Fibroblast of skin of left quadriceps (primary cell): ENCODE data around the gene FAM234B.
A peak's percentile ranks its signal among the peaks of the same experiment; 100 is the strongest.

Experiments used
- DNase-seq, 2 experiments: peaks; one replicate each; pipeline ENCODE4 v3.0.0-alpha.2; 2013; ENCODE audit warnings: low read depth in 2 of 2

The FAM234B gene

GRCh38 chr12:13091832-13092231, 47.7 kb downstream of the FAM234B start:
- no peak for DNase-seq

GRCh38 chr12:13093191-13093847, 49.1 kb downstream of the FAM234B start:
- DNase-seq, result no peak

- no peak for DNase-seq
These were observed 49.7 kb downstream of the FAM234B start for GRCh38 chr12:13093848-13094220.

DNA sequence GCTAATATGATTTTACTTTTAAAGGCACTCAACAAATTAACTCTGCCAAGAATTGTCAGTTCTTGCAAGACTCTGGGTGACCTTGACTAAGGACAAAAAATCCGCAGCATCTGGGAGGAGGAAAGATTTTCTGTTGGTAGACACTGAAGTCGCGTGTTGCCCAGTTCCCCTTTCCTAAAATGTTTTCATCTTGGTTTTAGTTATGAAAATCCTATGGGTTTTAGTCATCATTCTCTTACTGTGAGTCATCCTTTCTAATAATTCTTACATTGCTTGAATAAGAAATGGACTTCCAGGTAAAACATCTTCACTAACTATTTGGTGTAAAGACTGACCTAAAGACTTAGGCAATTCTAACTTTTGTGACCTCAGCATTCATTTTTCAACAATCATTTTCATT, 50.2 kb downstream of the FAM234B start:
- DNase-seq, result no peak

DNA sequence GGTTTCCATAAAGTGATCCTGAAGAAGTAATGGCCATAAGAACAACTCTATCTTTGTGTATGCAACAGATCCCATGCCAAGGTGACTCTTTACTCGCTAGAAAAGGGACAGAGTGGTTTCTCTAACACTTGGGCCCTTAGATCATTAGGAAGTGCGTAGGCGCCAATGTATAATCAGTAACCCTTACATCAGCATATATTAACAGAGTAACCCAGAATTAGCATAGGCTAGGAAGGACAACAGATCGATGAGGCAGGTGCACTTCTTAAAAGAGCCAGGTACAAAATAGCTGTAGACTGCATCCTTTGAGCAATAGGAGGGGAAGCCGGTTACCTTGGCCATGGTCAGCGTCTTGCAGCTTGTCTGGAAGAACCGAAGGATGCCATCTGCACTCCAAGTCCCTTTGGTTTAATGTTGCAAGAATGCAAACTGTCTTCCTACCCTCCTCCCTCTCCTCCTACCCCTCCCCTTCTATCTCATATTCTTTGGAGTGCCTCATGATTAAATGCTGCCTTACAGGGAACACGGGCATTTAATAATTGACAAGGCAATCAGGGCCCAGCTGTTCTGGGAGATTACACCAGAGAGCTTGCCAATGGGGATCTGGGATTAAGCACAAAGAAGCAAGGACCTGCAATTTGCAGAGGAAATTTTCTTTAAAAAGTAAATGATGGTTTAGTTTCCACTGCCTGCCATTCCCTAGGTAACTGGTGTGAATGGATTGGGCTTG, 51.2 kb downstream of the FAM234B start:
- DNase-seq, result no peak

DNA sequence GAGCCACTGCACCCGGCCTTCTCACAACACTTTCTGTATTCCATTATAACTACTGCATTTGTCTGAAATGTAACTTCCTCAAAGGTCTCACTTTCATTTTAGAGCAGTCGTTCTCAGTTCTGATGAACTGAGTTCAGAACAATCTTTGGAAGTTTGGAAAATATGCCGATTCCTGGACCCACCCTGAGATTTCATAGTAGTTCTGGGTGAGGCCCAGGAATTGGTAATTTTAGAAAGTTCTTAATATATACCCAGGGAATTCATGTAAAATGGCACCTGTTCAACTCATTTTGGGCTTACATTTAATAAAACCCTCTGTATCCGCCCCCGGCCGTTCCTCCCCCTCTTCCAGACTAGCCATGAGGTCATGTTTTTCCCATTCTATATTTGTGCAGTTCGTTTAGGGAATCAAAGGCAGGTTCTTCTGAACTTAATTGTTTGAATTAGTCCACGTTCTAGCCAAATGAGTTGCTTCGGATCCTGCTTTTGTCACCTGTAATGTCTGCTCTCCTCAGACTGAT, 53.4 kb downstream of the FAM234B start:
- DNase-seq, result no peak

DNA sequence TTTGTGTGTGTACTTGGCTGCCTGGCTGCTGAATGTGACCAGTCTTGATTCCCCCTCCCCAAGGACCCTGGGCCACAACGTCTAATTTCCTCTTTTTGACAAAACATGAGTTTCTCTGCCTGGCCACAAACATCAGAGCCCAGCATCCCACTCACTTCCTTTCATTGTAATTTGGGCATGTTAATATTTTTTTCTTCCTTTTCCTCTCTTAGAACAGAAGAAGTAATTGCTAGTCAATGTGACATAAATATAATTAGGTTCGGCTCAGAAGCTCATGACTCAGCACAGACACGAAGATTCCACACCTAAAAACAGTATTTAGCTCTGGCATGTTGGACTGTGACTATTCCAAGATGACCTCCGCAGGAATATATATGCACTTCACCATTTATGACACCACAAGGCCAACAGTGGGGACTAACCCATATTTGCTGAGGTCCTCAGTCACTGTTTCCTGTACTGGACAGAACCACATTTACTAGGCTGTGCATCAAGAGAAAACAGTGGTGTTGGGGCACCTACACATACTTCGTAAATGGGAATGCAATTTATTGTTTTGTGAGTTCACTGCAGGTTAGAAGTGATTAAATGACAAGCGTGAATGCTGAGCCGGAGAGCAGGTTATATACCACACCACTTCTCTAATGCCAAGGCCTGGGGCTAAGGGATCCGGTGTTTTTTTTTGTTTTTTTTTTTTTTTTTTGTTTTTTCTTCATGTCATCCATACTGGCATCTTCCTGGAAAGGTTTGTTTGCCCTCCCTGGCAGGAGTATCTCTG, 55.1 kb downstream of the FAM234B start:
- DNase-seq, result no peak

DNA sequence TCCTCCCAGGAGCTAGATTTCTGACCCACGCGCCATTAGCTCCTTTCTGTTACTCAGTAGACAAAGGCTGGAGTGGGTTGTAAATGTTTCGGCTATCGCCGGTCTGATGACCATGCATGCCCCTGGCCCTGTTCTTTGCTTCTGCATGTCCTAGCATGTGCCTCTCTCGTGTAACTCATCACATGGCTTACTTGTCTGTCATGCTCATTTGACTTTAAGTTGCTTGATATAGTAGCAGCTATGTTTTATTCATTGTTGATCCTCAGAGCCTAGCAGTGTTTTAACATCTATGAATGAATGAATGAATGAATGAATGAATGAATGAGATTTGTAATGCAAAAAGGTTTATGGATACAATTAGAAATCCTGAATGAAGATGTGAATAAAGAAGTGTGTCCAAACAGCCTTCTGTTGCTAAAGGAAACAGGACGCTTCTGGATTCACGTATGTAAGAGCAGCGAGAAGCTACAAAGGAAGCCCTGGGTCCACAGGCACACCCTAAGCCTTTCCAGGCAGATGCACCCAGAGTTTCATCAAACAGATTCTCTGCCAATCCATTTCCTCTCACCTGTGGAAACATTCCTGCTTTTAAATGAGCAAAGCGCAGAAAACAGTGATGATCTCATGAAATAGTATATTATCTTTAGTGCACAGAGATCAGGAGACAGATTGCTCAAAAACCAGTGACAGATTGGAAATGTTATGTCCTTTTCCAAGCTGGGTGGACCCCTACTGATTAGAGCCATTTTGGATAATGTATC, 55.8 kb downstream of the FAM234B start:
- DNase-seq, result no peak

DNA sequence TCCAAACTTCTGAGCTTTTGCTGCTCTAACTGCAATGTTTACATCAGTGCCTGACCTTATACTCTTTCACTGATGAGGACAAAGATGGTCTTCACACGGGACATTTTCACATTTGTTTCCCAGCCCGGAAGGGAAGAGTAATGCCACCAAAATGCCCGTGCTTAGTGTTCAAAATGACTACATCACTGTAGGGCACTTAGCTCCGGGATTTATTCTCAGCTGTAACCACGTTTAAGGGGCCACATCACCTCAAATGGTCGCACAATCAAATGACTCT, 56.4 kb downstream of the FAM234B start:
- no peak for DNase-seq

DNA sequence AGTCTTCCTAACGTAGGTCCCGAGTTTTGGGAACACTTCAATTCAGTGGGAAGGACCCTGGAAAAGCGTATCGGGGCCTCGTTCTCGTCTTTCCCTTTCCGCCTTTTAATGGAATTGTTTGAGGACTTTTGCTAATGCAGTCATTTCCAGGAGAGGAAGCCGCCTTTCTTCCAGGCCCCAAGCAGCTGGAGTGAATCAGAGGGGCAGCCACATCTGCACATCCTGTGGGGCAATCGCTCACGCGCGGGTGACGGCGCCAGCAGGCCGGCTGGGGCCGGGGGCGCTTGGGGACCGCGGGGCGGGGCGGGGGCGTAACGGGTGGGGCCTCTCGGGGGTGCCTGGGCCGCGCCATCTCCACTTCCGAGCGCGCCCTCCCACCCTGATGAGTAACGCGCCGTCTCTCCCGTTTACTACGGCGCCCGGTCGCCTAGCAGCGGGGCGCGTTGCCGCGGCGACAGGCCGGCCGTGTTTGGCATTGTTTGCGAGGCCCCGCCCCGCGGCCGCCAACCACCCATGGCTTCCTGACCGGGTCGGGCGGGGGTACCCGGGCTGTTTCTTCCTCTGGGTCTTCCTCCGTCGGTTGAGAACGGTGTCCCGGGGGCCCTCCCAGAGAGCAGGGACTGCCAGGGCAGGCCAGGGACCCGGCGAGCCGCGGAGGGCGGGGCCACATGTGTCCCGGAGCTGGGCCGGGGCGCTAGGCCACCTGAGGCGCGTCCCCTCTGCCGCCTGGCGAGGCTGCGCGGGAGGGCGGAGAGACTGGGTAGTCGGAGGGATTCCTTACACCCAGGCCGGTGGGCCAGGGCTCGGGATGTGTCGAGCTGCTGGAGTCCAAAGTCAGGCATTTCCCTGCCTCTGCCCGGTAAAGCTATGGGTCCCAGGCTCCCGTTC, 56.9 kb downstream of the FAM234B start:
- DNase-seq, result peak; percentile 81 to 84

DNA sequence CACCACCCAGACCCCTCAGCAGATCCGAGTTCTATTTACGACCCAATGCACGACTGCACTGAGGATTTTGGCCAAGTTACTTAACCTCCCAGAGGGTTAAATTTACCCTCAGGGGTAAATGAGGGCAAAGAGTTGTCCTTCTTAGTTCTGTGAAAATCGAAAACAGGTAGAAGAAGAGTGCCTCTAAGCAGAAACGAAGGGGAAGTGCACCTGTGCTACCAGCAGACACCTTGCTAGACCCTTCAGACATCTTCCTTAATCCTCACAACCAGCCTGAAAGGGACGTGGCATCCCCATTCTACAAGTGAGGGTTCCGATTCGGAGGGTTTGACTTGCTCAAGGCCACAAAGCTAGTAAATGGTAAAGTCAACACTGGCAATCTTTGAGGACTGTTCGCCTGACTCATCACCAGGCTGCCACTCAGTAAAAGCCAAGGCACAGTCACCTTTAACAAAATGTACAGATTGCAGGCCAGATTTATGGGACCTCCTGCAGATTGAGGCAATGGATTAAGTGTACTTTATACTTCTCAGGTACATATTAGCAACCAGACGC, 57.7 kb downstream of the FAM234B start:
- DNase-seq, result no peak

DNA sequence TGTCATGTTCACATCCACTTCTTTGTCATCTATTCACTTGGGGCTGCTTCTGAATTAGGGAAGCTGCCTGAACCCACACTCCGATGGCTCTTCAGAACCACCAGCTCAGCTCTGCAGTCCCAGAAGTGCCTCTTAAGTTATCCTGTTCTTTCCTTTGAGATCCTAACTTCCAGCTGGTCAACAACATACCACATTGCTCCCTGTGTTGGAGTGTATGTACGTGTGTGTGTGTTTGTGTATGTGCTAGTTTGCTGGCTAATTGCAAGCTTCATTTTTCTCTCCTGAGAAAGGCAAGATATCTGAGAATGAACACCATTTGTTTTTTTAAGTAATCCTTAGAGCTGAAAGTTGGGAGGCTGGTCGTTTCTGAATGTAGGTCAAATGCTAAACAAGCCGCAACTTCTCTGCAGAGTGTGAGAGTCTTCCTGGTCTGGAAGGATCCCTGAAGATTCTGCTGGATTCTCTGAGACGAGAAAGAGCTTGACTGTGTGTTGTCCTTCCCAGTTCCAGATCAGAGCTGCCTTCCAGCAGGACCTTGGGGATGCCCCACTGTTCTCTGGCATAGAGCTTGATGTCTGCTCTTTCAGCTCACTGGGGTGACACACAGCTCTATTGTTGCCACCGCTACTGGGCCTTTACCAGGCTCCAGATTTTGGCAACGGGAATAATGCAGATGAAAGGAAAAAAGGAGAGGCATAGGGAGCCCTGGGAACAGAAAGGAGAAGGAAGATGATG, 58.4 kb downstream of the FAM234B start:
- DNase-seq, result no peak

DNA sequence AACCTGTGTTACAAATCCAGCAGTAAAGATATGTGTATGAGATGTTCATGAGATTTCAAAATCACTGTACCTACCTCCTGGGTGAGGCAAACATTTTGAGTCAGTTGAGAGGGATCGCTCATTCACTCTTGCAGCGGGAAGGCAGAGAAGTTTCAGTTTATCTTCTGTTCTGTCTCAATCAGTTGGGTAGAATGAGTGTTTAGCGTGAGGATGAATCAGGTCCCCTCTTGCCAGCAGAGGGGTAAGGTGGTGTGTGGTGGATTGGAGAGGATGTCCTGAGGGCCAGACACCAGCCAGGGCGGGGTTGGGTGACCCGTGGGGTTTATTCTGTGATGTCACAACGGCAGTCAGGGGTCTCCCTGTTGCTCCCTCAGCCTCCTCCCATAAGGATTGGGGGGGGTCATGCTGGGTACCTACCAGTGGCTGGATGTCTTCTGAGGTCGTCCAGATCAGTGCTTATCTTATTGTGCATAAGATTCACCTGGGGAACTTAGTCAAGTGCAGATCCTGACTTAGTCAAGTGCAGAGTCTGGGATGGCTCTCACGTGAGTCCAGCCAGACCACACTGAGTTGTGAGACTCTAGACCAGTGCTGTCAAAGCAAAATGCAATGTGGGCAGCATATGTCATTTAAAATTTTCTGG, 59.3 kb downstream of the FAM234B start, which contains the start of gene GSG1:
Gene GSG1, minus strand, starts transcription at position 277 of the 643 bp plus-strand sequence. Its CDS starts 155 bp downstream, at position 122.
- DNase-seq, result no peak

DNA sequence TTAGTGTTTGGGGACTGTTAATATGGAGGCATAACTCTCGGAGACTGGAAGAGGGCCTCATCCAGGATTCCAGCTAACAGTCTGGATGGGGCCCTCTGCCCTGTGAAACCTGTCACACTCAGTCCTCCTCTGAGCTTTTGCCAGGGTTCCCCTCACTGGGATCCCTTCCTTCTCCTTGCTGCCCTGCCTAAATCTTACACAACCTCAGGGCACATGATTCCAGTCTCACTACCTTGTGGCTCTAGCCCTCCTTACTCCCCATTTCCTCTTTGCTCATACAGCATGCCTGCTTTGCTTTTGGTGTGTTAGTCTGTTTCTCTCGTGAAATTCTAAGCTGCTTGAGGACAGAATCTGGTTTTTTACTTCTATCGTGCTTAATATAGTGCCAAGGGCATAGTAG, 60.2 kb downstream of the FAM234B start:
- DNase-seq, result no peak

DNA sequence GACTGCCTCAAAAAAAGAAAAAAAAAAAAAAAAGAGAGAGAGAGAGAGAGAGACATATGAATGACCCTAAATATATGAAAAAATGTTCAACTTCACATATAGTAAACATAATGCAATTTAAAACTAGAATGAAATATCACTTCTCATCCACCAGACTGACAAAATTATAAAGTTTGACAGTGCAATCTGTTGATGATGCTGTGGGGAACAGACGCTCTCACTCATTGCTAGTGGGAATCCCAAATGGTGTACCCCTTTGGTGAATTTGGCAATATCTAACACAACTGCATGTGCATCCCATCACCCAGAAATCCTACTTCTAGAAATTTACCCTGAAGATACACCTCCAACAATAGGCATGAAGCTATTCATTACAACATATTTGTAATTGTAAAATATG, 61.6 kb downstream of the FAM234B start:
- no peak for DNase-seq

GRCh38 chr12:13106666-13107065, 62.5 kb downstream of the FAM234B start:
- DNase-seq, result no peak

DNA sequence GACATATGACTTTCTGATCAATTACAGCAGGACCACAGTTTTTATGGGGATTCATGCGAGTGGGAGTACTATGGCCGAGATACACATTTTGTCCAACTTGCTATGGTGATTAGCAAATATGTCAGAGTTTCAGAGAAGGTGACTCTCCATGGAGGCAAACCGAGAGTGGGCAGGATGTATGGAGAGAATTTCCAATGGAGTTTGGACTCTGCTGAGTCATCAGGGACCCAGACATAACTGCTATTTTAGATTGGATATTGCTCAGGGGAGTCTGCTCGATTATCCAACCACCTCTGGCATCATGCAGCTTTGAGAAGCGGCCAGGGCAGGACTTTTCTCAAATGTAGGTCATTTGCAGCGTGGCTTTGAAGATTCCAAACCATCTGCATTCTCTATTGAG, 68.8 kb downstream of the FAM234B start:
- no peak for DNase-seq

DNA sequence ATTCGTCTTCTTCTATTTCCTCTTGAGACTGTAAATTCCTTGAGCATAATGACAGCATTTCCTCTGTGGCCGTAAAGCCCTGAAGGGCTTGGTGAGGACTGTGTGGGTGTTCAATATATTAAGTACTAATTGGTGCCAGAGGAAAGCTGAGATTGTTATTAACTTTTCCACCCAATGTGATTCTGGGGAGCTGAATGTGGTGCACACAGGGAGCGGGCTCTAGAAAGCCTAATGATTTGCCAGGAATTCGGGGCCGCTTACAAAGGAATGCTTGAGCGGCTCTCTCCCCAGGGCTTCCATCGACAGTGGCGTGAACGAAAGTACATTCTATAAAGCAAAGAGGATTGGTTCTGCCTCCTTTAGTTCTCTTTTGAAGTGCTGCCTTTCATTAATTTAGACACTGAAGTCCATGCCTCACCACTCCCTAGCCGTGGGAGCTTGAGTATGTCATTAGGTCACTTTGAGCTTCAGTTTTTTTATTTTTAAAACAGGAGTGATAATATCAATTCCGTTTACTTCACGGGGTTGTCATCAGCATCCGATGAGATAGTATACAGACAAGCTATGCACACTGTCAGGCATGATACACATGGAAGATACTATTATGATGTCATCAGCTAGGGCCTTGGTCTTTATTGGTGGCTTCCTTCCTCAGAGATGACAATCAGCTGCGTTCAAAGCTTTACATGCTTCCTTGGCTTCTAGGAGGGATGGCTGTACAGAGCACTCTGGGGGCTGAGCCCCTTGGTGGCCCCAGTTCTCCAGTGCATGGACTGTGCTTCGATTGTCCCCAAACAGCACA, 70.3 kb downstream of the FAM234B start:
- DNase-seq, result no peak

- DNase-seq, result no peak
These were observed 72.1 kb downstream of the FAM234B start for GRCh38 chr12:13116259-13116658.
